Endothelial cell of umbilical vein (primary cell): Measurements from ENCODE around the gene FAM120B. TPM values are rescaled to one million over a fixed set of nuclear protein-coding genes. Genes with fewer than 3 reads are reported as not detected.

ENCODE experiments used
- BruUV-seq: library from RNA; stranded (reverse); fragments of 400-500 nt; replicated peaks from 2 replicates; lab custom pipeline; 2021; lab: Mats Ljungman, UMichigan
- CTCF ChIA-PET: fragments of 300-600, 350-600 bp; sonication (Branson Sonifier 250); formaldehyde crosslinking; loops from one replicate; lab custom pipeline; 2021; ENCODE audit warnings: antibody characterized with exemption, inconsistent platforms; lab: Charles Lee
- POLR2A ChIA-PET: fragments of 300-600, 350-600 bp; sonication (Branson Sonifier 250); formaldehyde crosslinking; loops from one replicate; lab custom pipeline; 2021; ENCODE audit warnings: antibody characterized with exemption, inconsistent platforms; lab: Charles Lee
- DNase-seq: peaks from one replicate; pipeline ENCODE4 v3.0.0-alpha.2; 2011; ENCODE audit warnings: low read depth, low spot score
- FAIRE-seq: peaks from 2 replicates; lab custom pipeline; 2011; peaks lifted over from hg19 to GRCh38; lab: Jason Lieb, UNC
- H2AFZ ChIP-seq: 2 replicates; pipeline ENCODE4 v1.6.0; 2012; ENCODE audit warnings: low read depth, low read length, control low read depth, inconsistent platforms
- H3K27ac ChIP-seq: 2 replicates; pipeline ENCODE4 v1.5.1; 2011; ENCODE audit warnings: low read depth, mild to moderate bottlenecking, control low read depth, low read length, moderate library complexity; ENCODE audit not compliant: insufficient read depth
- H3K27me3 ChIP-seq, 2 experiments: 2 replicates each; pipeline versions ENCODE4 v1.6.0 to v1.6.1; 2011; ENCODE audit warnings: low read length in 2 of 2, mixed read lengths in 1 of 2; ENCODE audit not compliant: control insufficient read depth in 2 of 2, insufficient read depth in 2 of 2
- H3K36me3 ChIP-seq, 2 experiments: 2 replicates in 1 of 2; 3 replicates in 1 of 2; pipeline ENCODE4 v1.5.1; 2011; ENCODE audit warnings: low read length in 2 of 2, mild to moderate bottlenecking in 1 of 2, moderate library complexity in 1 of 2; ENCODE audit not compliant: control insufficient read depth in 2 of 2, insufficient read depth in 2 of 2; ENCODE audit errors: extremely low read depth in 1 of 2
- H3K4me1 ChIP-seq: 3 replicates; pipeline ENCODE4 v1.5.1; 2011; ENCODE audit warnings: mild to moderate bottlenecking, low read length; ENCODE audit not compliant: control insufficient read depth, insufficient read depth; ENCODE audit errors: extremely low read depth
- H3K4me2 ChIP-seq: 2 replicates; pipeline ENCODE4 v1.6.1; 2011; ENCODE audit warnings: low read length, control low read depth, mixed read lengths; ENCODE audit not compliant: insufficient read depth
- H3K4me3 ChIP-seq, 3 experiments: fragments of 200-600 bp in 1 of 3; sonication (generic), shearing (Covaris generic) in 1 of 3; replicated peaks in 1 of 3; 2 replicates each; pipeline ENCODE4 v1.5.1; 2011 to 2016; ENCODE audit warnings: control low read depth in 3 of 3, low read length in 3 of 3, mild to moderate bottlenecking in 2 of 3, inconsistent platforms in 1 of 3, low read depth in 1 of 3, moderate library complexity in 1 of 3; ENCODE audit not compliant: insufficient read depth in 1 of 3
- H3K79me2 ChIP-seq: 2 replicates; pipeline ENCODE4 v1.6.0; 2012; ENCODE audit warnings: low read length, inconsistent platforms; ENCODE audit not compliant: control insufficient read depth, insufficient read depth
- H3K9ac ChIP-seq: replicated peaks from 2 replicates; pipeline ENCODE3; 2011; ENCODE audit warnings: low read length, control low read depth; ENCODE audit not compliant: insufficient read depth; ENCODE audit errors: extremely low read depth
- H3K9me1 ChIP-seq: replicated peaks from 3 replicates; pipeline ENCODE4 v1.6.0; 2011; ENCODE audit warnings: mild to moderate bottlenecking, low read length; ENCODE audit not compliant: control insufficient read depth, insufficient read depth; ENCODE audit errors: extremely low read depth
- H3K9me3 ChIP-seq: replicated peaks from 2 replicates; pipeline ENCODE4 v1.5.1; 2012; ENCODE audit warnings: low read length, inconsistent platforms; ENCODE audit not compliant: control insufficient read depth, insufficient read depth
- H4K20me1 ChIP-seq: replicated peaks from 2 replicates; pipeline ENCODE3; 2011; ENCODE audit warnings: mild to moderate bottlenecking, low read length; ENCODE audit not compliant: control insufficient read depth, insufficient read depth; ENCODE audit errors: extremely low read depth
- CTCF ChIP-seq, 2 donors: IDR thresholded peaks; 1 replicate in 1 of 2; 2 replicates in 1 of 2; pipeline ENCODE4 v1.5.1; 2011; ENCODE audit warnings: low read length in 2 of 2, mild to moderate bottlenecking in 2 of 2, moderate library complexity in 2 of 2, control low read depth in 1 of 2, inconsistent platforms in 1 of 2, low read depth in 1 of 2; ENCODE audit not compliant: insufficient read depth in 1 of 2; ENCODE audit errors: extremely low read depth in 1 of 2
- EZH2 ChIP-seq: IDR thresholded peaks from 2 replicates; pipeline ENCODE4 v1.6.1; 2012; ENCODE audit warnings: borderline replicate concordance, low read depth, mild to moderate bottlenecking, moderate library complexity, low read length, inconsistent platforms; ENCODE audit not compliant: severe bottlenecking
- FOS ChIP-seq: IDR thresholded peaks from 2 replicates; pipeline ENCODE4 v1.6.1; 2011; ENCODE audit warnings: mild to moderate bottlenecking, low read length, moderate library complexity, borderline replicate concordance; ENCODE audit not compliant: insufficient read depth
- GATA2 ChIP-seq: IDR thresholded peaks from 2 replicates; pipeline ENCODE4 v1.7.0; 2011; ENCODE audit warnings: low read depth, mild to moderate bottlenecking, moderate library complexity, mixed read lengths, low read length; ENCODE audit not compliant: insufficient read length, insufficient read depth
- JUN ChIP-seq: IDR thresholded peaks from 2 replicates; pipeline ENCODE4 v1.6.1; 2011; ENCODE audit warnings: borderline replicate concordance, low read depth; ENCODE audit not compliant: insufficient read length, insufficient read depth
- MAX ChIP-seq: IDR thresholded peaks from 2 replicates; pipeline ENCODE4 v1.6.1; 2011; ENCODE audit not compliant: insufficient read depth, insufficient read length
- MYC ChIP-seq: IDR thresholded peaks from one replicate; pipeline ENCODE4 v1.6.1; 2011; ENCODE audit warnings: mild to moderate bottlenecking, low read depth, low read length
- POLR2A ChIP-seq: IDR thresholded peaks from 2 replicates; pipeline ENCODE4 v1.6.1; 2012; ENCODE audit warnings: low read depth, mild to moderate bottlenecking, control low read depth, low read length
- POLR2AphosphoS5 ChIP-seq: IDR thresholded peaks from 2 replicates; pipeline ENCODE4 v1.6.1; 2012; ENCODE audit warnings: low read depth, mild to moderate bottlenecking, control low read depth, low read length, moderate library complexity; ENCODE audit not compliant: insufficient read depth
- dilution Hi-C: fragments of 300-500 bp; cut with MboI; formaldehyde crosslinking; loops from one replicate; pipeline ENCODE4 v1.15.0; 2019; ENCODE audit warnings: low sequenced_read_pairs; ENCODE audit not compliant: extremely low pct_ligation_motif_present
- intact Hi-C: fragments of 100-400 bp; cut with micrococcal nuclease; formaldehyde crosslinking; loops from one replicate; pipeline ENCODE4 v1.10.0; 2022
- polyA plus RNA-seq, 4 experiments: library from polyadenylated mRNA; depleted of rRNA in 3 of 4; stranded (reverse) in 3 of 4; unstranded in 1 of 4; fragments of >200 nt; gene quantifications; 2 replicates each; pipeline versions ENCODE4 v1.2.1 to v1.2.3, GENCODE V29; 2011 to 2012; ENCODE audit warnings: missing spikeins in 1 of 4
- total RNA-seq: library from RNA; stranded (reverse); gene quantifications from 2 replicates; pipeline ENCODE4 v1.2.3, GENCODE V29; 2021

Gene FAM120B
- total and polyA plus RNA-seq, 2 donors (not counting 3 experiments of a cell fraction or from before 2014, with no cell fraction given), result 10.8 to 28.2 TPM

DNA sequence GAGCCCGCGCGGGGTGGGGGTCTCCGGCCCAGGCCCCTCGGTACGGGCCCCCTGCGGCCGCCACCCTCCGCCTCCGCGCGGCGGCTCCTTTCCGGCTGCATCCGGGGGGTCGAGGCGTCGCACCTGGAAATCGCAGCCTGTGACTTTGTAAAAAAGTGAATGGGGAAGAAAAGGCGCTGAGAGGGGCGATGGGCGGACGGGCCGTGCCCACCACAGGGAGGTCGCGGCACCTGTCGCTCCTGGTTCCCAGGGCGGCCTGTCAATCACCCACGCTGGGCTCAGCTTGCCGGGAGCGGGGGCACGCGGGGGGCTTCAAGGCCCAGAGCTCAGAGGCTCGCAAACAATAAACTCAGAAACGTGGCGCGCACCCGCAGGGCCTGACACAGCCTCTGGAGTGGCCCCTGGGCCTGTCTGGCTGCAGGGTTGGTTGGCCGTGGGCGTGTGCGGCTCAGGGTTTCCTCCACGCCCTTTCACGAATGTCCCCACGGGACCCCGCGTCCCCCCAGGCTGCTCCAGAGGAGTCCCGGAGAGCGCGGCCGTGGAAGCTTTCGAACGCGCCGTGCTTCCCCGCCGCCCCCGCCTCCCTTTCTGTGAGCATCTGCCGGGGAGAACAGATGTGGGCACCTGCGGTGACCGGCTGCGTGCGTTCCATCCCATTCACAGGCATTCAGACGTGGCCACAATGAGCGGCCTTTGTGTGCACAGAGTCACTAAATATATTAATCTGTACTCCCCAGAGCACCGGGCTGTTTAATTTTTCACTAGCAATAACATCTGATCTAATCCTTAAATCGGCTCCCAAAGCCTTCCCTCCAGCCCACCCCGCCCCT lies 9.6 kb upstream of the FAM120B start:
- POLR2A ChIA-PET, result no interaction called here
- CTCF ChIA-PET, result no interaction called here

More for the DNA sequence above, 9.6 kb upstream of the FAM120B start:
- H2AFZ ChIP-seq, result no peak overlapping the region
- no peak for FAIRE-seq
- H3K4me2 ChIP-seq, result no peak overlapping the region
- no peaks in the 10 kb centered on the region for H3K9me1 ChIP-seq
- H3K79me2 ChIP-seq, result no peaks in the 10 kb centered on the region
- TF ChIP-seq POLR2AphosphoS5, result no peak
- TF ChIP-seq EZH2, result no peak
- TF ChIP-seq MYC, result no peak
- TF ChIP-seq POLR2A, result no peak
- TF ChIP-seq CTCF (IDR thresholded peaks at IDR 0.05; ENCODE audit: extremely low read depth in 1 of 2, insufficient read depth in 1 of 2, low read depth in 1 of 2, low read length in 2 of 2), result no peak
- TF ChIP-seq FOS, result no peak
- no peak for TF ChIP-seq JUN
- TF ChIP-seq MAX, result no peak
- TF ChIP-seq GATA2, result no peak
- DNase-seq, result no peak
- no peak overlapping the region for H3K4me3 ChIP-seq
- no peak overlapping the region for H3K9ac ChIP-seq
- H3K27ac ChIP-seq, result no peak overlapping the region
- no peaks in the 10 kb centered on the region for H3K9me3 ChIP-seq
- no TSS peak for BruUV-seq
- H3K36me3 ChIP-seq, result no peaks in the 10 kb centered on the region
- dilution Hi-C loops (no loop called here), intact Hi-C loops (no loop called here)
- H4K20me1 ChIP-seq, result no peaks in the 10 kb centered on the region
- peaks cover 29 to 53% of the 10 kb centered on the region in 2 experiments for H3K27me3 ChIP-seq
- peaks cover 8% of the 10 kb centered on the region for H3K4me1 ChIP-seq
